ENCODE measurements around the gene DCTN4.
A peak's percentile ranks its signal among the peaks of the same experiment; 100 is the strongest.
"Not testable (repeated sequence)": the region's sequence is repeated elsewhere in the genome, so short reads cannot be mapped to it uniquely, and the experiment has no call there.

Gene DCTN4

GRCh38 chr5:150778088-150778516, 19.3 kb upstream of the DCTN4 start:
- peak; percentile 13 for DNase-seq

GRCh38 chr5:150777685-150778084, 18.9 kb upstream of the DCTN4 start:
- DNase-seq, result peak; percentile 32

- peak; percentile 81 for DNase-seq
Observed at GRCh38 chr5:150774145-150774544, 15.3 kb upstream of the DCTN4 start.

- DNase-seq, result no peak
Observed at GRCh38 chr5:150771034-150771795, 12.4 kb upstream of the DCTN4 start.

GRCh38 chr5:150766251-150766650, 7.4 kb upstream of the DCTN4 start:
- DNase-seq, result no peak

- no peak for DNase-seq
Observed at GRCh38 chr5:150765799-150766169, 7.0 kb upstream of the DCTN4 start.

- DNase-seq, result no peak
Observed at GRCh38 chr5:150765011-150765798, 6.4 kb upstream of the DCTN4 start.

GRCh38 chr5:150764530-150764929, 5.7 kb upstream of the DCTN4 start:
- no peak for DNase-seq

GRCh38 chr5:150763023-150763769, 4.4 kb upstream of the DCTN4 start:
- DNase-seq, result peak; percentile 58

- DNase-seq, result no peak
Observed at GRCh38 chr5:150762211-150762610, 3.4 kb upstream of the DCTN4 start.

GRCh38 chr5:150759334-150759583, 442 bp upstream of the DCTN4 start:
- peak; percentile 16 for DNase-seq

GRCh38 chr5:150758203-150758530, 650 bp downstream of the DCTN4 start:
- DNase-seq, result no peak

GRCh38 chr5:150757087-150757649, 1.6 kb downstream of the DCTN4 start:
- DNase-seq, result no peak

GRCh38 chr5:150753863-150754262, 5.0 kb downstream of the DCTN4 start:
- DNase-seq, result no peak

- no peak for DNase-seq
Observed at GRCh38 chr5:150753463-150753862, 5.4 kb downstream of the DCTN4 start.

- DNase-seq, result no peak
Observed at GRCh38 chr5:150751096-150751891, 7.5 kb downstream of the DCTN4 start.

GRCh38 chr5:150750469-150750868, 8.3 kb downstream of the DCTN4 start:
- no peak for DNase-seq

GRCh38 chr5:150743142-150743488, 15.7 kb downstream of the DCTN4 start:
- not testable (repeated sequence) for DNase-seq

GRCh38 chr5:150742455-150743141, 16.2 kb downstream of the DCTN4 start:
- not testable (repeated sequence) for DNase-seq

GRCh38 chr5:150740992-150741391, 17.8 kb downstream of the DCTN4 start:
- DNase-seq, result no peak

GRCh38 chr5:150738862-150739261, 20.0 kb downstream of the DCTN4 start:
- no peak for DNase-seq
